ENCODE measurements around the gene CCDC92. TPM values are rescaled to one million over a fixed set of nuclear protein-coding genes. Genes with fewer than 3 reads are reported as not detected.
"Not testable (repeated sequence)": the region's sequence is repeated elsewhere in the genome, so short reads cannot be mapped to it uniquely, and the experiment has no call there.

CCDC92 gene
- total and polyA plus RNA-seq, 2 donors (not counting 3 experiments of a cell fraction or from before 2014, with no cell fraction given) = 41.2 to 41.6 TPM

DNA sequence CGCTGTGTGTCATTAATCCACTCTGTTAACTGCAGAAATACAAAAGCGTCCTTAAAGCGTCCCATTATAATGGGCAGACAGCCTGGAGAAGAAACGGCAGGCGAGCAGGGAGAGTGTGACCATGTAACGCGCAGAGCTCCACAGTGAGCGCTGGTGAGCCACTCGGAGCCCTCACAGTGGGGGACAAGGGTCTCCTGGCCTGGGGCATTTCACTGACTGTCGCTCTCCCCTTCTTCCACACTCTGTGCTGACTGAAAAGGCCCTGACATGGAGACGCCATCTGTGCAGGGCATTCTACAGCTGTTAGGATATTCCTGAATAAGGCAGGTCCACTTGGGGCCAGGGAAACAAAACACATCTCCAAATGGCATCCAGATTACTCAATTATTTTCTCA is 24.2 kb downstream of the CCDC92 start:
- dilution Hi-C loops (cut with MboI; ENCODE audit: extremely low pct_ligation_motif_present, low sequenced_read_pairs) (no loop called here), intact Hi-C loops (cut with micrococcal nuclease) (no loop called here)
- Histone ChIP-seq H2AFZ (ENCODE audit: low read depth, low read length) (no peak overlapping the region), H3K9ac (replicated peaks; ENCODE audit: extremely low read depth, insufficient read depth, low read length) (no peak overlapping the region), H3K9me3 (replicated peaks; ENCODE audit: control insufficient read depth, insufficient read depth, low read length) (no peaks in the 10 kb centered on the region), H3K4me3 (replicated peaks in 1 of 3; ENCODE audit: insufficient read depth in 1 of 3, low read depth in 1 of 3, low read length in 3 of 3) (no peak overlapping the region), H3K4me1 (ENCODE audit: control insufficient read depth, extremely low read depth, insufficient read depth, low read length) (peaks cover 22% of the 10 kb centered on the region), H3K36me3 (ENCODE audit: control insufficient read depth in 2 of 2, extremely low read depth in 1 of 2, insufficient read depth in 2 of 2, low read length in 2 of 2) (no peaks in the 10 kb centered on the region), H3K9me1 (replicated peaks; ENCODE audit: control insufficient read depth, extremely low read depth, insufficient read depth, low read length) (no peaks in the 10 kb centered on the region), H3K27ac (ENCODE audit: insufficient read depth, low read depth, low read length) (no peak overlapping the region), H3K4me2 (ENCODE audit: insufficient read depth, low read length) (no peak overlapping the region), H3K79me2 (ENCODE audit: control insufficient read depth, insufficient read depth, low read length) (no peaks in the 10 kb centered on the region), H3K27me3 (ENCODE audit: control insufficient read depth in 2 of 2, insufficient read depth in 2 of 2, low read length in 2 of 2) (no peaks in the 10 kb centered on the region), H4K20me1 (replicated peaks; ENCODE audit: control insufficient read depth, extremely low read depth, insufficient read depth, low read length) (peaks cover 2% of the 10 kb centered on the region)
- TF ChIP-seq MYC (IDR thresholded peaks at IDR 0.05; ENCODE audit: low read depth, low read length) (no peak), EZH2 (IDR thresholded peaks at IDR 0.05; ENCODE audit: borderline replicate concordance, low read depth, low read length, severe bottlenecking) (no peak), POLR2AphosphoS5 (IDR thresholded peaks at IDR 0.05; ENCODE audit: insufficient read depth, low read depth, low read length) (no peak), GATA2 (IDR thresholded peaks at IDR 0.05; ENCODE audit: insufficient read depth, insufficient read length, low read depth, low read length) (no peak), JUN (IDR thresholded peaks at IDR 0.05; ENCODE audit: borderline replicate concordance, insufficient read depth, insufficient read length, low read depth) (no peak), POLR2A (IDR thresholded peaks at IDR 0.05; ENCODE audit: low read depth, low read length) (no peak)
- TF ChIP-seq, protein P1, sequence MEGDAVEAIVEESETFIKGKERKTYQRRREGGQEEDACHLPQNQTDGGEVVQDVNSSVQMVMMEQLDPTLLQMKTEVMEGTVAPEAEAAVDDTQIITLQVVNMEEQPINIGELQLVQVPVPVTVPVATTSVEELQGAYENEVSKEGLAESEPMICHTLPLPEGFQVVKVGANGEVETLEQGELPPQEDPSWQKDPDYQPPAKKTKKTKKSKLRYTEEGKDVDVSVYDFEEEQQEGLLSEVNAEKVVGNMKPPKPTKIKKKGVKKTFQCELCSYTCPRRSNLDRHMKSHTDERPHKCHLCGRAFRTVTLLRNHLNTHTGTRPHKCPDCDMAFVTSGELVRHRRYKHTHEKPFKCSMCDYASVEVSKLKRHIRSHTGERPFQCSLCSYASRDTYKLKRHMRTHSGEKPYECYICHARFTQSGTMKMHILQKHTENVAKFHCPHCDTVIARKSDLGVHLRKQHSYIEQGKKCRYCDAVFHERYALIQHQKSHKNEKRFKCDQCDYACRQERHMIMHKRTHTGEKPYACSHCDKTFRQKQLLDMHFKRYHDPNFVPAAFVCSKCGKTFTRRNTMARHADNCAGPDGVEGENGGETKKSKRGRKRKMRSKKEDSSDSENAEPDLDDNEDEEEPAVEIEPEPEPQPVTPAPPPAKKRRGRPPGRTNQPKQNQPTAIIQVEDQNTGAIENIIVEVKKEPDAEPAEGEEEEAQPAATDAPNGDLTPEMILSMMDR (IDR thresholded peaks at IDR 0.05; ENCODE audit: extremely low read depth in 1 of 2, insufficient read depth in 1 of 2, low read depth in 1 of 2, low read length in 2 of 2) = no peak
- POLR2A ChIA-PET = no interaction called here
- FAIRE-seq (no peak), DNase-seq (ENCODE audit: low read depth, low spot score) (no peak)
- BruUV-seq (replicated peaks) = no TSS peak
- CTCF ChIA-PET = no interaction called here

DNA sequence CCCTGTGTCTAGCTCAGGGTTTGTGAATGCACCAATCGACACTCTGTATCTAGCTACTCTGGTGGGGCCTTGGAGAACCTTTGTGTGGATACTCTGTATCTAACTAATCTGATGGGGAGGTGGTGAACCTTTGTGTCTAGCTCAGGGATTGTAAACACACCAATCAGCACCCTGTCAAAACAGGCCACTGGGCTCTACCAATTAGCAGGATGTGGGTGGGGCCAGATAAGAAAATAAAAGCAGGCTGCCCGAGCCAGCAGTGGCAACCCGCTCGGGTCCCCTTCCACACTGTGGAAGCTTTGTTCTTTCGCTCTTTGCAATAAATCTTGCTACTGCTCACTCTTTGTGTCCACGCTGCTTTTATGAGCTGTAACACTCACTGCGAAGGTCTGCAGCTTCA is 25.1 kb downstream of the CCDC92 start:
- H3K27ac ChIP-seq (ENCODE audit: insufficient read depth, low read depth, low read length); H4K20me1 ChIP-seq (replicated peaks; ENCODE audit: control insufficient read depth, extremely low read depth, insufficient read depth, low read length); H3K36me3 ChIP-seq (ENCODE audit: control insufficient read depth in 2 of 2, extremely low read depth in 1 of 2, insufficient read depth in 2 of 2, low read length in 2 of 2); H3K79me2 ChIP-seq (ENCODE audit: control insufficient read depth, insufficient read depth, low read length); H3K9me1 ChIP-seq (replicated peaks; ENCODE audit: control insufficient read depth, extremely low read depth, insufficient read depth, low read length); H2AFZ ChIP-seq (ENCODE audit: low read depth, low read length); DNase-seq (ENCODE audit: low read depth, low spot score); FAIRE-seq; H3K4me3 ChIP-seq (replicated peaks in 1 of 3; ENCODE audit: insufficient read depth in 1 of 3, low read depth in 1 of 3, low read length in 3 of 3); BruUV-seq (replicated peaks); CTCF ChIA-PET; H3K27me3 ChIP-seq (ENCODE audit: control insufficient read depth in 2 of 2, insufficient read depth in 2 of 2, low read length in 2 of 2); intact Hi-C loops (cut with micrococcal nuclease); H3K9me3 ChIP-seq (replicated peaks; ENCODE audit: control insufficient read depth, insufficient read depth, low read length); dilution Hi-C loops (cut with MboI; ENCODE audit: extremely low pct_ligation_motif_present, low sequenced_read_pairs); H3K9ac ChIP-seq (replicated peaks; ENCODE audit: extremely low read depth, insufficient read depth, low read length); H3K4me2 ChIP-seq (ENCODE audit: insufficient read depth, low read length); POLR2A ChIA-PET: not testable (repeated sequence)
- peaks cover 17% of the 10 kb centered on the region for H3K4me1 ChIP-seq (ENCODE audit: control insufficient read depth, extremely low read depth, insufficient read depth, low read length)

DNA sequence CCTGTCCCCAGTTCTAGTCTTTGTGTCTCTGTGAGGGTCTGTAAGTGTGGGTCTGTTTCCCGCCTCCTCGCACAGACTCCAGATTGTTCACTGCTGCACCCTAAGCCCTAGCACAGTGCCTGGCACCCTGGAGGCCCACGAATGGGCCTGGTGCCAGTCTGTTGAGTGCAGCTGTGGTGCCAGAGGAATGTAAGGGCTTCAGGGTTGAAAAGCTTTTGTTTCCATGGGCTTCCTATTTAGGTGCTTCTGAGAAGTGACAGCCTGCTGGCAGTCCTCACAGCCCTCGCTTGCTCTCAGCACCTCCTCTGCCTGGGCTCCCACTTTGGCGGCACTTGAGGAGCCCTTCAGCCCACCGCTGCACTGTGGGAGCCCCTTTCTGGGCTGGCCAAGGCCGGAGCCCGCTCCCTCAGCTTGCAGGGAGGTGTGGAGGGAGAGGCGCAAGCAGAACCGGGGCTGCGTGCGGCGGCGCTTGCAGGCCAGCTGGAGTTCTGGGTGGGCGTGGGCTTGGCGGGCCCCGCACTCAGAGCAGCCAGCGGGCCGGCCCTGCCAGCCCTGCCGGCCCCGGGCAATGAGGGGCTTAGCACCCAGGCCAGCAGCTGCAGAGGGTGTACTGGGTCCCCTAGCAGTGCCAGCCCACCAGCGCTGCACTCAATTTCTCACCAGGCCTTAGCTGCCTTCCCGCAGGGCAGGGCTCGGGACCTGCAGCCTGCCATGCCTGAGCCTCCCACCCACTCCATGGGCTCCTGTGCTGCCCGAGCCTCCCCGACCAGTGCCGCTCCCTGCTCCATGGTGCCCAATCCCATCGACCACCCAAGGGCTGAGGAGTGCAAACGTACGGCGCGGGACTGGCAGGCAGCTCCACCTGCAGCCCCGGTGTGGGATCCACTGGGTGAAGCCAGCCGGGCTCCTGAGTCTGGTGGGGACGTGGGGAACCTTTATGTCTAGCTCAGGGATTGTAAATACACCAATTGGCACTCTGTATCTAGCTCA is 25.8 kb downstream of the CCDC92 start:
- H3K4me3 ChIP-seq (replicated peaks in 1 of 3; ENCODE audit: insufficient read depth in 1 of 3, low read depth in 1 of 3, low read length in 3 of 3); H3K79me2 ChIP-seq (ENCODE audit: control insufficient read depth, insufficient read depth, low read length); DNase-seq (ENCODE audit: low read depth, low spot score); H3K9ac ChIP-seq (replicated peaks; ENCODE audit: extremely low read depth, insufficient read depth, low read length); H3K9me1 ChIP-seq (replicated peaks; ENCODE audit: control insufficient read depth, extremely low read depth, insufficient read depth, low read length); H2AFZ ChIP-seq (ENCODE audit: low read depth, low read length); H3K27me3 ChIP-seq (ENCODE audit: control insufficient read depth in 2 of 2, insufficient read depth in 2 of 2, low read length in 2 of 2); POLR2A ChIA-PET; dilution Hi-C loops (cut with MboI; ENCODE audit: extremely low pct_ligation_motif_present, low sequenced_read_pairs); intact Hi-C loops (cut with micrococcal nuclease); BruUV-seq (replicated peaks); H3K27ac ChIP-seq (ENCODE audit: insufficient read depth, low read depth, low read length); CTCF ChIA-PET; H3K4me2 ChIP-seq (ENCODE audit: insufficient read depth, low read length); H3K9me3 ChIP-seq (replicated peaks; ENCODE audit: control insufficient read depth, insufficient read depth, low read length); H3K36me3 ChIP-seq (ENCODE audit: control insufficient read depth in 2 of 2, extremely low read depth in 1 of 2, insufficient read depth in 2 of 2, low read length in 2 of 2); FAIRE-seq; H4K20me1 ChIP-seq (replicated peaks; ENCODE audit: control insufficient read depth, extremely low read depth, insufficient read depth, low read length): not testable (repeated sequence)
- H3K4me1 ChIP-seq (ENCODE audit: control insufficient read depth, extremely low read depth, insufficient read depth, low read length) = peaks cover 16% of the 10 kb centered on the region
